Uterus (tissue), 4 donors: Measurements from ENCODE around the gene TM9SF2. TPM values are rescaled to one million over a fixed set of nuclear protein-coding genes. Genes with fewer than 3 reads are reported as not detected.

ENCODE experiments used
- DNase-seq, 2 donors: peaks; one replicate each; pipeline ENCODE4 v3.0.0-alpha.2; 2019 to 2020
- H3K27ac ChIP-seq, 2 donors: fragments of 200-600 bp; sonication (generic); 1 replicate in 1 of 2; 2 replicates in 1 of 2; pipeline ENCODE4 v1.5.1; 2016 to 2018
- H3K27me3 ChIP-seq, 2 donors: fragments of 200-600 bp; sonication (generic); one replicate each; pipeline ENCODE4 v1.5.1; 2018 to 2019; ENCODE audit warnings: control low read depth in 1 of 2
- H3K36me3 ChIP-seq, 2 donors: fragments of 200-600 bp; sonication (generic); one replicate each; pipeline ENCODE4 v1.5.1; 2019; ENCODE audit warnings: control low read depth in 1 of 2
- H3K4me1 ChIP-seq, 2 donors: fragments of 200-600 bp; sonication (generic); one replicate each; pipeline ENCODE4 v1.5.1; 2018 to 2019; ENCODE audit warnings: control low read depth in 1 of 2
- H3K4me3 ChIP-seq, 2 donors: fragments of 200-600 bp; sonication (generic); 1 replicate in 1 of 2; 2 replicates in 1 of 2; pipeline ENCODE4 v1.5.1; 2018 to 2019; ENCODE audit warnings: mild to moderate bottlenecking in 1 of 2
- H3K9me3 ChIP-seq, 2 donors: fragments of 200-600 bp; sonication (generic); one replicate each; pipeline ENCODE4 v1.5.1; 2019; ENCODE audit warnings: control low read depth in 1 of 2
- POLR2A ChIP-seq, 2 donors: fragments of 450-650 bp; IDR thresholded peaks; one replicate each; pipeline ENCODE4 v1.6.1; 2016; ENCODE audit warnings: antibody characterized with exemption in 2 of 2, mild to moderate bottlenecking in 1 of 2, moderate library complexity in 1 of 2
- intact Hi-C: fragments of 100-400 bp; cut with DNase I; formaldehyde crosslinking; loops from one replicate; pipeline ENCODE4 v1.15.1; 2023; ENCODE audit warnings: low total_unique reads
- total RNA-seq, 4 donors: library from RNA; depleted of rRNA in 3 of 4; stranded (reverse); fragments of >200 nt in 3 of 4; gene quantifications; one replicate each; pipeline versions ENCODE4 v1.1.0 to v1.2.4, GENCODE V29; 2014 to 2023
- TF ChIP-seq, protein P1 (sequence below), 4 experiments: fragments of 200-600 bp in 2 of 4; fragments of 450-650 bp in 2 of 4; sonication (generic) in 2 of 4; IDR thresholded peaks; one replicate each; pipeline ENCODE4 v1.5.1; 2016 to 2019; ENCODE audit warnings: antibody characterized with exemption in 4 of 4, mild to moderate bottlenecking in 2 of 4, moderate library complexity in 1 of 4
- donor health status: DM: yes; HTN: yes; CAD: no.

TM9SF2 gene
- total RNA-seq, 4 donors from 2014 or later = 70.9 to 219 (median 99.9) TPM

GRCh38 chr13:99463646-99464397, 37.5 kb upstream of the TM9SF2 start:
- no peaks in the 10 kb centered on the region for H3K4me1 ChIP-seq
- no peak overlapping the region for H3K27ac ChIP-seq
- DNase-seq = no peak
- H3K27me3 ChIP-seq = no peaks in the 10 kb centered on the region
- H3K9me3 ChIP-seq = no peaks in the 10 kb centered on the region
- H3K36me3 ChIP-seq = no peaks in the 10 kb centered on the region
- TF ChIP-seq, protein P1, sequence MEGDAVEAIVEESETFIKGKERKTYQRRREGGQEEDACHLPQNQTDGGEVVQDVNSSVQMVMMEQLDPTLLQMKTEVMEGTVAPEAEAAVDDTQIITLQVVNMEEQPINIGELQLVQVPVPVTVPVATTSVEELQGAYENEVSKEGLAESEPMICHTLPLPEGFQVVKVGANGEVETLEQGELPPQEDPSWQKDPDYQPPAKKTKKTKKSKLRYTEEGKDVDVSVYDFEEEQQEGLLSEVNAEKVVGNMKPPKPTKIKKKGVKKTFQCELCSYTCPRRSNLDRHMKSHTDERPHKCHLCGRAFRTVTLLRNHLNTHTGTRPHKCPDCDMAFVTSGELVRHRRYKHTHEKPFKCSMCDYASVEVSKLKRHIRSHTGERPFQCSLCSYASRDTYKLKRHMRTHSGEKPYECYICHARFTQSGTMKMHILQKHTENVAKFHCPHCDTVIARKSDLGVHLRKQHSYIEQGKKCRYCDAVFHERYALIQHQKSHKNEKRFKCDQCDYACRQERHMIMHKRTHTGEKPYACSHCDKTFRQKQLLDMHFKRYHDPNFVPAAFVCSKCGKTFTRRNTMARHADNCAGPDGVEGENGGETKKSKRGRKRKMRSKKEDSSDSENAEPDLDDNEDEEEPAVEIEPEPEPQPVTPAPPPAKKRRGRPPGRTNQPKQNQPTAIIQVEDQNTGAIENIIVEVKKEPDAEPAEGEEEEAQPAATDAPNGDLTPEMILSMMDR (IDR thresholded peaks at IDR 0.05) = no peak
- TF ChIP-seq POLR2A (IDR thresholded peaks at IDR 0.05) = no peak
- H3K4me3 ChIP-seq = no peak overlapping the region
- intact Hi-C loops = no loop called here

GRCh38 chr13:99464441-99464949, 36.8 kb upstream of the TM9SF2 start:
- DNase-seq = no peak
- no peak overlapping the region for H3K4me3 ChIP-seq
- intact Hi-C loops = no loop called here
- no peaks in the 10 kb centered on the region for H3K4me1 ChIP-seq
- TF ChIP-seq, protein P1 (IDR thresholded peaks at IDR 0.05) = no peak
- TF ChIP-seq POLR2A (IDR thresholded peaks at IDR 0.05) = no peak
- H3K27ac ChIP-seq = no peak overlapping the region
- H3K36me3 ChIP-seq = no peaks in the 10 kb centered on the region
- H3K27me3 ChIP-seq = no peaks in the 10 kb centered on the region
- H3K9me3 ChIP-seq = no peaks in the 10 kb centered on the region

- intact Hi-C loops = no loop called here
- Histone ChIP-seq H3K4me1 (no peaks in the 10 kb centered on the region), H3K9me3 (no peaks in the 10 kb centered on the region), H3K27ac (no peak overlapping the region), H3K36me3 (no peaks in the 10 kb centered on the region), H3K4me3 (no peak overlapping the region), H3K27me3 (no peaks in the 10 kb centered on the region)
- no peak for DNase-seq
- TF ChIP-seq, protein P1 (IDR thresholded peaks at IDR 0.05) = no peak
- no peak for TF ChIP-seq POLR2A (IDR thresholded peaks at IDR 0.05)
These were observed 35.8 kb upstream of the TM9SF2 start for GRCh38 chr13:99465454-99465853.

DNA sequence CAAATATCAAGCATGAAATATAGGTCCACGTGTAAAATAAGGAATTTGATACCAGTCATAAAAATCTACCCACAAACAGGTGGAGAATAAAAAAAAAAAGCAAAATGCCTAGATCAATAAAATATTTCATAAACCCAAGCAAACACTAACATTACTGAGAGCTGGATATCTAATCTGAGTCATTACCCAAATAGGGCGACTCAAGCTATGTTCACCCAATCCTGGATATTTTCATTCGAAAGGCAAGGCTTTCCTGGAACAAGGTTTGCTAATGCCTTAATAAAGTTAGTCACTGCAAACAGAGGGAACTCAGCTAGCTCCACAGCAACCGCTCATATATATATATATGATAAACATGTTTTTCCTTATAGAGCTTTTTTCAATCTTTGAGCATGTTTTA, 33.5 kb upstream of the TM9SF2 start:
- Histone ChIP-seq H3K36me3 (no peaks in the 10 kb centered on the region), H3K27ac (no peak overlapping the region), H3K9me3 (no peaks in the 10 kb centered on the region), H3K27me3 (no peaks in the 10 kb centered on the region), H3K4me1 (no peaks in the 10 kb centered on the region), H3K4me3 (no peak overlapping the region)
- TF ChIP-seq, protein P1 (IDR thresholded peaks at IDR 0.05) = no peak
- TF ChIP-seq POLR2A (IDR thresholded peaks at IDR 0.05) = no peak
- intact Hi-C loops = no loop called here
- DNase-seq = no peak

DNA sequence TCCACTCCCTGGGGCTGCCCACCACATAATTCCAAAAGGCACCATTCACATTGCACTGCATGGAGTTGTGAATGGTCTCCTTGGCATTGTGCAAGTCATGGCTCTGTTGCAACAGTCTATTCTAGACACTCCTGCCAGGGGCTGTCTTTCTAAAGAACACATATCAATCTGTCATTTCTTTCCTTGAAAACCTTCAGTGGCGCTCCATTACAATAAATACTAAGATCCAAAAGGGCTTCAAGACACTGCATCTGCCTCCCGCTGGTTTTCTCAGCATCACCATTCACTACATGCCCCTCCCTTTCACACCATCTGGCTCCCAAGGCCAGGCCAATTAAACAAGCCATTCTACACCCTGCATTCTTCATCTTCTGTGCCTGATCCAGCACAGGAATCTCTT, 32.2 kb upstream of the TM9SF2 start:
- Histone ChIP-seq H3K4me1 (no peaks in the 10 kb centered on the region), H3K4me3 (no peak overlapping the region), H3K36me3 (no peaks in the 10 kb centered on the region), H3K27ac (no peak overlapping the region), H3K9me3 (no peaks in the 10 kb centered on the region), H3K27me3 (no peaks in the 10 kb centered on the region)
- no peak for DNase-seq
- intact Hi-C loops = no loop called here
- no peak for TF ChIP-seq POLR2A (IDR thresholded peaks at IDR 0.05)
- TF ChIP-seq, protein P1 (IDR thresholded peaks at IDR 0.05) = no peak
